Measurements from ENCODE around the gene PITRM1.

PITRM1 gene

DNA sequence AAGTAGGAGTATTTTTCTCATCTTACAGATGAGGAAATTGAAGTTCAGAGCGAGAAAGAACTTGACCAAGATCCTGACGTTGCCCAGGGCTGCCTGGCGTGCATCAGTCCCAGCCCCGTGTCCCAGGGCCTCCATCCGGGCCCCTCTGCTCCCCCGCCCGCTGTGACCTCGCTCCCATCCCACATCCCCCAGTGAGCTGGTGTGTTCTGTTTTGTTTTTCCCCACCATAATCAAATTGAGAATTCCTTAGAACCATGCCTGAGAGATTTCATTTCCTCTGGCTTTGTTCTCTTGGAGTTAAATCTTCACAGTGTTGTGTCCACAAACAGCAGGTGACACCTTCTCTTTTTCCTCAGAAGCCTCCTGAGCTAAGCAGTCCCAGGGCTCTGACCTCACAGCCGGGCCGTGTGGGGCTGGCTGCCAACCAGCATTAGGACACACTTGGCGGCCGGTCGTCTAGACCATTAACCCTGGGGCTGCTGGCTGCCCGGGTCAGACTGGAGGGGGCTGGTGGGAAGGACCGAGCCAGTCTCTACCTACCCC is 60.9 kb downstream of the PITRM1 start:
- Histone ChIP-seq H3F3A (ENCODE audit: insufficient read depth, low read length) (no peaks in the 10 kb centered on the region), H3K9me2 (ENCODE audit: low read depth, low read length) (no peaks in the 10 kb centered on the region), H4K20me1 (ENCODE audit: insufficient read depth, low read length) (no peaks in the 10 kb centered on the region), H3K4me3 (ENCODE audit: low read depth, low read length, poor library complexity, severe bottlenecking) (no peak overlapping the region), H3K9ac (ENCODE audit: low read length) (no peak overlapping the region), H3K79me2 (ENCODE audit: insufficient read depth, low read length) (no peaks in the 10 kb centered on the region), H3K9me3 (ENCODE audit: low read length) (no peaks in the 10 kb centered on the region), H3K36me3 (ENCODE audit: insufficient read depth, low read length) (peaks cover 87% of the 10 kb centered on the region), H3K27me3 (ENCODE audit: insufficient read depth, low read length) (no peaks in the 10 kb centered on the region), H2AFZ (ENCODE audit: low read length) (no peak overlapping the region), H3K4me1 (ENCODE audit: insufficient read depth, low read length, severe bottlenecking) (peaks cover 19% of the 10 kb centered on the region), H3K4me2 (ENCODE audit: low read length) (no peak overlapping the region), H3K27ac (ENCODE audit: low read depth, low read length, poor library complexity, severe bottlenecking) (peak overlapping the region; percentile 84)
- no peak for TF ChIP-seq EZH2 (IDR thresholded peaks at IDR 0.05; ENCODE audit: borderline replicate concordance, low read length)
- no peak for TF ChIP-seq CTCF (IDR thresholded peaks at IDR 0.05; ENCODE audit: low read length)

DNA sequence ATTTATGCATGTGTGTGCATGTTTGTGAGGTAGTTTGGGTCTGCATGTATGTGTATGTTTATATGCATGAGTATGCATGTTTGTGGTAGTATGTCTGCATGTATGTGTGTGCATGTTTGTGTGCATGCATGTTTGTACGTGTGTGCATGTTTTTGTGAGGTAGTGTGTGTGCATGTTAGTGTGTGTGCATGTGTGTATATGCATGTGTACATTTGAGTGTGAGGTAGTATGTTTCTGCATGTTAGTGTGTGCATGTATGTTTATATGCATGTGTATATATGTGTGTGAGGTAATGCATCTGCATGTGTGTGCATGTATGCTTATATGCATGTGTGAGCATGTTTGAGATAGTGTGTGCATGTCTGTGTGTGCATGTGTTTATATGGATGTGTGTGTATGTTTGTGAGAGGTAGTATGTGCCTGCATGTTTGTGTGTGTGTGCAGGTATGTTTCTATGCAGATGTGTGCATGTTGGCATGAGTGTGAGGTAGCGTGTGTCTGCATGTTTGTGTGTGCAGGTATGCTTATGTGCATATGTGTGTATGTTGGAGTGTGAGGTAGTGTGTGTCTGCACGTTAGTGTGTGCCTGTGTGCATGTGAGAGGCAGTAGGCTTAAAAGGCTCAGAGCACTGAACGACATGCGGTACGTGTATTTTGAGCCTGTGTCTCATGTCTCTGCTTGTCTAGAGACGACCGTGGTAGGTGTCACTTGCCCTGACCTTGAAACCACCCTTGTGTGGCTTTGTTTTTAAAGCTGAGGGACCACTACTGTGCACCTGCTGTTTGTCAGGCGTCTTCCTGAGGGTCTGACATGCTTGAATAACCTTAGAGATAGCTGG is 61.6 kb downstream of the PITRM1 start:
- Histone ChIP-seq H3K4me2 (ENCODE audit: low read length) (peak overlapping the region; percentile 36; the same call in 1 of the 2 replicates), H3K9ac (ENCODE audit: low read length) (no peak overlapping the region), H3K4me3 (ENCODE audit: low read depth, low read length, poor library complexity, severe bottlenecking) (no peak overlapping the region), H2AFZ (ENCODE audit: low read length) (no peak overlapping the region), H3K79me2 (ENCODE audit: insufficient read depth, low read length) (no peaks in the 10 kb centered on the region), H3K36me3 (ENCODE audit: insufficient read depth, low read length) (peaks cover 80% of the 10 kb centered on the region), H3K9me2 (ENCODE audit: low read depth, low read length) (no peaks in the 10 kb centered on the region), H3K4me1 (ENCODE audit: insufficient read depth, low read length, severe bottlenecking) (peaks cover 19% of the 10 kb centered on the region), H3K27ac (ENCODE audit: low read depth, low read length, poor library complexity, severe bottlenecking) (peak overlapping the region; percentile 84), H3K9me3 (ENCODE audit: low read length) (no peaks in the 10 kb centered on the region), H3K27me3 (ENCODE audit: insufficient read depth, low read length) (no peaks in the 10 kb centered on the region), H4K20me1 (ENCODE audit: insufficient read depth, low read length) (no peaks in the 10 kb centered on the region), H3F3A (ENCODE audit: insufficient read depth, low read length) (no peaks in the 10 kb centered on the region)
- TF ChIP-seq CTCF (IDR thresholded peaks at IDR 0.05; ENCODE audit: low read length) (no peak), EZH2 (IDR thresholded peaks at IDR 0.05; ENCODE audit: borderline replicate concordance, low read length) (no peak)

GRCh38 chr10:3109633-3110032 is 62.9 kb downstream of the PITRM1 start:
- no peaks in the 10 kb centered on the region for H3K79me2 ChIP-seq (ENCODE audit: insufficient read depth, low read length)
- no peaks in the 10 kb centered on the region for H4K20me1 ChIP-seq (ENCODE audit: insufficient read depth, low read length)
- TF ChIP-seq EZH2 (IDR thresholded peaks at IDR 0.05; ENCODE audit: borderline replicate concordance, low read length): no peak
- TF ChIP-seq CTCF (IDR thresholded peaks at IDR 0.05; ENCODE audit: low read length): no peak
- no peaks in the 10 kb centered on the region for H3K9me2 ChIP-seq (ENCODE audit: low read depth, low read length)
- H3K9ac ChIP-seq (ENCODE audit: low read length): no peak overlapping the region
- no peaks in the 10 kb centered on the region for H3K9me3 ChIP-seq (ENCODE audit: low read length)
- H3K27me3 ChIP-seq (ENCODE audit: insufficient read depth, low read length): no peaks in the 10 kb centered on the region
- peaks cover 82% of the 10 kb centered on the region for H3K36me3 ChIP-seq (ENCODE audit: insufficient read depth, low read length)
- no peak overlapping the region for H3K27ac ChIP-seq (ENCODE audit: low read depth, low read length, poor library complexity, severe bottlenecking)
- H3F3A ChIP-seq (ENCODE audit: insufficient read depth, low read length): no peaks in the 10 kb centered on the region
- H2AFZ ChIP-seq (ENCODE audit: low read length): no peak overlapping the region
- H3K4me3 ChIP-seq (ENCODE audit: low read depth, low read length, poor library complexity, severe bottlenecking): no peak overlapping the region
- no peak overlapping the region for H3K4me2 ChIP-seq (ENCODE audit: low read length)
- H3K4me1 ChIP-seq (ENCODE audit: insufficient read depth, low read length, severe bottlenecking): peaks cover 19% of the 10 kb centered on the region
